Keratinocyte (primary cell): ENCODE measurements around the gene SEC61A2.

ENCODE experiments used
- CTCF ChIP-seq, 3 experiments: IDR thresholded peaks in 1 of 3; conservative IDR thresholded peaks in 1 of 3; optimal IDR thresholded peaks in 1 of 3; 2 replicates in 2 of 3; 3 replicates in 1 of 3; pipeline versions ENCODE3 to v1.5.1; 2011; ENCODE audit warnings: low read length in 3 of 3, mild to moderate bottlenecking in 3 of 3, moderate library complexity in 2 of 3, control low read depth in 1 of 3, inconsistent platforms in 1 of 3; ENCODE audit not compliant: insufficient read depth in 2 of 3; ENCODE audit errors: extremely low read depth in 1 of 3
- EZH2 ChIP-seq: IDR thresholded peaks from one replicate; pipeline ENCODE4 v1.6.1; 2012; ENCODE audit warnings: inconsistent platforms, mild to moderate bottlenecking, low read length, moderate library complexity

DNA sequence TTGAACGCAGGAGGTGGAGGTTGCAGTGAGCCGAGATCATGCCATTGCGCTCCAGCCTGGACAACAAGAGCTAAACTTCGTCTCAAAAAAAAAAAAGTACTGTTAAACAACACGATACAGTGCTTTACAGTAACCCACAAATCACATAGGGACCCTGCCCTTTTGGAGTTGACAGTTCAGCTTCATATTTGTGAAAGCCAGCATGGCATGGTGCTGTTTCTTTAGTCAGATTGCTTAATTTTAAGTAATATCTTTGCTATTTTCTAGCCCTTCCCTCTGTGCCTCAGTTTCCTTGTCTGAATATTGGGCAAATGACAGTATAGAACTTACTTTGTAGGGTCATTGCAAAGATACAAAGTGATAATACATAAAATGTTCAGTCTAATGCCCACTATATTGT lies 71.4 kb downstream of the SEC61A2 start:
- TF ChIP-seq CTCF (optimal IDR thresholded peaks at IDR 0.05 in 1 of 3, IDR thresholded peaks at IDR 0.05 in 1 of 3, conservative IDR thresholded peaks at IDR 0.05 in 1 of 3; ENCODE audit: extremely low read depth in 1 of 3, insufficient read depth in 2 of 3, low read length in 3 of 3) (no peak), EZH2 (no peak)
